WI38 (cell line): Measurements from ENCODE around the gene COIL.
"Not testable (repeated sequence)": the region's sequence is repeated elsewhere in the genome, so short reads cannot be mapped to it uniquely, and the experiment has no call there.

ENCODE experiments used
- H3K4me3 ChIP-seq: 2 replicates; pipeline ENCODE4 v1.5.1; 2011; ENCODE audit warnings: low read depth, mild to moderate bottlenecking, control low read depth, low read length
- CTCF ChIP-seq: IDR thresholded peaks from 2 replicates; pipeline ENCODE4 v1.5.1; 2012; ENCODE audit warnings: low read depth, mild to moderate bottlenecking, control low read depth, low read length

The COIL gene

DNA sequence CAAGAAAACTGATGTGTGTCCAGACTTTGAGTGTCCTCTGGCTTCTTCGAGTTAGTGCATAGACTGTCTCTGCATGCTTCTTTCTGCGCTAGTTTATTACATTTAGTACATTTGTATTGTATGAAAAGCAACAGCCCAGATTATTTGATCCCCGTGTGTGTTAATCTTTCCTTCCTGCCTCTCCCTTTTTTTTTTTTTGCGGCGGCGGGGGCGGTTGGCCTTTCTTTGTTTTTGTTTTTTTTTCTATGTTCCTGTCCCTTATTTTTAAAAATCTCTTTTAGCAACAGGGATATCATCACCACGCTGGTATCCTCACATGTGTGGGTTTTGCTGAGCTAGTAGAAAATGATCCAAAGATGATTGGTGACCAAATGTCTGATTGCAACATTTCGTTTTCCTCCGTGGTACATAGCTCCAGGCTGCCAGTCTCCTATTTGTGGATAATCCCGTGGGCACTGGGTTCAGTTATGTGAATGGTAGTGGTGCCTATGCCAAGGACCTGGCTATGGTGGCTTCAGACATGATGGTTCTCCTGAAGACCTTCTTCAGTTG lies 26.5 kb upstream of the COIL start:
- no peak for TF ChIP-seq CTCF
- no peak overlapping the region for H3K4me3 ChIP-seq

DNA sequence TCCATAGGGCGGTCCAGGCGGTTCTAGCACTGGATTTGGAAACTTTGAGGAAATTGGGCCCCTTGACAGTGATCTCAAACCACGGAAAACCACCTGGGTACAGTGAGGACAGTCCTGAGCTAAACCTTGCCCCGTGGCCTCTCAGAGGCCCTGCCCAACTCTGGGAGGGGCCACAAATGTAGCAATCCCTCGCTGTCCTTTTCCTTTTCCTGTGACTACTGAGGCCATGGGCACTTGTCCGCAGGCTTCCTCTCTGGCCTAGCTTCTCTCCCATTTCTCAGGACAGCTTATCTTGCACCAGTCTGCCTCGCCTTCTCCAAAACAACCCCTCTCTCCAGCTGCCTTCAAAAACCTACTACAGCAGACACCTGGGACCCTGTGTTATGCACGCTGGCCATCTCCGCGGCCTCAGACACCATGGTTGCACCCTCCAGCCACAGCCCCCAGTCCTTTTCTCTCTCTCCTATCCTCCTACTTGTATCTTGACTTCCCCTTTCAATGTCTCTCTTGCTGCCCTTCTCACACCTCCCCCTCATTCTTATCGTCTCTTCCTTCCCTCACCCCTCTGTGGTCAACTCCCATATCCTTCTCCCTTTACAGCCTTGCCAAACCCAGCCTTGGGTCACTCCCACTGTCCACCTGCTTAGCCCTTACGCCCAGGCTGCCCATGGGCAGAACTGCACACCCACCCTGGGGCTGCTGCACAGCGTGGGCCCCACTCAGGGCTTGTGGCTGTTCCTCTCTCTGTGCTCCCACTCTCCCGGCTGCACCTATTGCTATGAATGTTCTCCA lies 24.7 kb upstream of the COIL start:
- TF ChIP-seq CTCF, result no peak
- no peak overlapping the region for H3K4me3 ChIP-seq

- no peak overlapping the region for H3K4me3 ChIP-seq
- no peak for TF ChIP-seq CTCF
Measured at GRCh38 chr17:56983366-56983765, 22.5 kb upstream of the COIL start.

- no peak for TF ChIP-seq CTCF
- no peak overlapping the region for H3K4me3 ChIP-seq
Measured at GRCh38 chr17:56982312-56982711, 21.5 kb upstream of the COIL start.

GRCh38 chr17:56980526-56980925 lies 19.7 kb upstream of the COIL start:
- not testable (repeated sequence) for H3K4me3 ChIP-seq

DNA sequence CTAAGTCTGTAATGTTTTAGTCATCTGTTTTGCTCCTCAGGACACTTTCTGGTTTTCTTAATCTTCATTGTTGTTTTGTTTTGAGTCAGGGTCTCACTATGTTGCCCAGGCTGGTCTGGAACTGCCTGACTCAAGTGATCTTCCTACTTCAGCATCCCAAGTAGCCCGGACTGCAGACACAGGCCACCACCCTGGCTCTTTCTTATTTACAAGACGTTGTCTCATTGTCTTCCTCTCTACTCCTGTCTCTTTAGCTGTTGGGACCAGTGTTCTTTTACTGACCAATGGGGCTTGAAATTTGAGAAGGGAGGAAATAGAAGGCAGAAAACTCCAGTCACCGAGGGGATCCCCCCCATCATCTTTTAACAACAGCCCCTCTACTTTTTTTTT lies 18.2 kb upstream of the COIL start:
- no peak for TF ChIP-seq CTCF
- no peak overlapping the region for H3K4me3 ChIP-seq

DNA sequence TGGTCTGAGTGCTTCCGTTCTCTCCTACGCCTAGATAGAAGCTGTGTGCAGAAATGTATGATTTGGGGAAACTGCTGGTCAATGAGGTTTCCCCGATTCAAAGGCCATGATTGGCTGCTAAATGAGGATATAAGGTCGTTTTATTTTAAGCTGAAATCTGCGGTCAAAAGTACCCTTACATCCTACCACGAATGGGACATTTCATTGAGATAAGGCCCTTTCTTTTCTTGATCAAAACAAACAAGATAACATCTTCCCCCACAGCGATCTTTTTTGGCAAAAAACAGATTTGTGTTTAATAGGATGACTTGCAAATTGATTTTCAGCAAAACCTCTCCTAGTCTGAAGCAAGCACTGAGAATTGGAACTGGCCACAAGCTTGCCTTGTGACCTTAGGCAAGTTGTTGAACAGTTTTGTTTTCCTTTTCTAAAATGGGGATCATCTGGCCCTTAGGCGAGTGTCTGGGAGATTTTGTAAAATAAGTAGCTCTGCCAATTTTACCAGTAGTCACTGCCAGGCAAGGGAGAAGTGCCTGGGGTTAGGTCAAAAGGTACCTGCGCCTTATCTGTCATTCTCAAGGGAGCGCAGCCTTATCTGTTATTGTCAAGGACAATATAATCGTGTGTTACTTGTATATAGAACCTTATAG lies 17.7 kb upstream of the COIL start:
- H3K4me3 ChIP-seq, result peak overlapping the region; percentile 74
- TF ChIP-seq CTCF, result no peak
